Fibroblast of pulmonary artery (primary cell): Measurements from ENCODE around the gene UVRAG.

Experiments
- DNase-seq: peaks from one replicate; pipeline ENCODE4 v3.0.0-alpha.2; 2010; ENCODE audit warnings: low read depth
- H3K4me3 ChIP-seq: replicated peaks from 2 replicates; pipeline ENCODE4 v1.5.1; 2011; ENCODE audit warnings: low read depth, mild to moderate bottlenecking, control low read depth, low read length, moderate library complexity
- CTCF ChIP-seq: IDR thresholded peaks from 2 replicates; pipeline ENCODE4 v1.5.1; 2011; ENCODE audit warnings: mild to moderate bottlenecking, control low read depth, low read length, inconsistent platforms; ENCODE audit errors: missing control alignments

UVRAG gene

DNA sequence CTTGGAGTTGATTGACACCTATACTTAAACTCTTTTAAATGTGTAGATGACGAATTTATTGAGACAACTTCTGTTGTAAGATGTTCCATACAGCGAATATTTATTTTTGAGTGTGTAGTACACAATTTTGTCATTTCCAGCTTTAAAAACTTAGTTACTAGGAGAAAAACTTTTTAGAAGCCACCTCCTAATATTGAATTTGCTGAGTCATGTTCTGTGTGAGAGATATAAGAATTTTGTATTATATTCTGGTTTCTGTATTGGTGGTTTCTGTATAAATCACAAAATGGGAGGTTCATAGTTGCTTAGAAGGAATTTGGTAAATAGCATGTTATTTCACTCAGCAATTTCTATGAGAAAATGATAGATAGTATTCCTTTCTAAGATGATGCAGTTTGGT, 220.0 kb downstream of the UVRAG start:
- no peak for DNase-seq
- no peak overlapping the region for H3K4me3 ChIP-seq
- TF ChIP-seq CTCF, result no peak

DNA sequence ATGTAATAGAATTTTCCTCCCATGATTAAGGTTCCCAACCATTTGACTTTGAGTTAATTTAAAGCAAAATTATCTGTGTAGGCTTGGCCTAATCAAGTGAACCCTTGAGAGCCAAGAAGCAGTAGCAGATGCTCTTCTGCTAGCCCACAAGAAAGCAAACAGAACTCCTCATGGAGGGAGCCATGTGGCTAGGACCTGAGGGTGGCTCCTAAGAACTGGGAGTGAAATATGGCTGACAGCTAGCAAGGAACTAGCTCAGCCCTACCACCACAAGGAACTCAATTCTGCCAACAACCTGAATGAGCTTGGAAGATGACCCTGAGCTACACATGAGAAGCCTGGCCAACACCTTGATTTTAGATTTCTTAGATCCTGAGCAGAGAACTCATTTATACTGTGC, 223.6 kb downstream of the UVRAG start:
- no peak for TF ChIP-seq CTCF
- DNase-seq, result no peak
- no peak overlapping the region for H3K4me3 ChIP-seq

- no peak overlapping the region for H3K4me3 ChIP-seq
- TF ChIP-seq CTCF, result no peak
- DNase-seq, result no peak
These were observed 226.2 kb downstream of the UVRAG start for GRCh38 chr11:76041208-76041607.

DNA sequence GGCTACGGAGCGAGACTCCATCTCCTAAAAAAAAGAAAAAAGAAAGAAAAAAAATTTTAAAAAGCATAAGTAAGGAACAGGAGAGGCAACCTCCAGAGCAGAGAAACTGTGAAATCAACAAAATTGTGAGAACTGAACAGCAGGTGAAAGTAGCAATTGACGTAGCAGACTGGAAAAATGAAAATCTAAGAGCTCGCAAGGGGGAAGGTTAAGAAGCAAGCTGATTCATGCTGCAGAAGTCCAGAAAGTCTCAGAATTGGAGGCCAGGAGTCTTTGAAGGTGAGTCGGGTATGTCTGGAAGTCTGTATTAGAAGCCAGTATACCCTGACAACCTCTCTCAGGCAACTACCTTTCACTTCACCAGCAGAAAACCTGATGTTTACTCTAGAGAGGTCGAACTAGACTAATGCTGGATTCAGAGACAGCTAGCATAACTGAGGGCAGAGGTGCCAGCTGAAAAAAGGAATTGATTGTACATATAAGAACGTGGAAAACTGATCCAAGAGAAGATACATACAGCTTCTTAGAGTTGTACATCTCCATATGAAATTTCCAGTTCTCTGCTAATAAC, 229.8 kb downstream of the UVRAG start:
- DNase-seq, result no peak
- no peak overlapping the region for H3K4me3 ChIP-seq
- TF ChIP-seq CTCF, result no peak

DNA sequence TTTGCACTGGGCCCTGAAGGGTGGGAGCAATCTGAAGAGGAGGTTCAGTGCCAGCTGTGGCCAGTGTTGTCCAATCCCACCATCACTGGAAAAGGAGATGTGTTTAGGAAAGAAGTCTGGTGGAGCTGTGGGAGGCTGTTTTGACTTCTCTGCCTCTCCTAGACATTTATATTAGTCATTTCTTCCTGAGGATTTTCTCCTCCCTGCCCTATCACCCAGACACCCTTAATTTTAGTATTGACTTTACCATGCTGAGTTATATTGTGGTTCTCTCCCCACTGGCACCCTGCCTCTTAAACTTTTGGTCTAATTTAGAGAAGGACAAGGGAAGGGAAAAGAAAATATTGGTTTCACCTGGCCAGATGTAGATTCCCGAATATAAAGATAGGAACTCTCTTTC, 232.2 kb downstream of the UVRAG start:
- no peak overlapping the region for H3K4me3 ChIP-seq
- DNase-seq, result peak; percentile 17
- no peak for TF ChIP-seq CTCF

- TF ChIP-seq CTCF, result no peak
- DNase-seq, result no peak
- H3K4me3 ChIP-seq, result no peak overlapping the region
These were observed 232.8 kb downstream of the UVRAG start for GRCh38 chr11:76047766-76048165.

- DNase-seq, result no peak
- H3K4me3 ChIP-seq, result no peak overlapping the region
- TF ChIP-seq CTCF, result no peak
These were observed 233.8 kb downstream of the UVRAG start for GRCh38 chr11:76048763-76049162.
